ENCODE measurements around the gene CEP72. TPM values are rescaled to one million over a fixed set of nuclear protein-coding genes. Genes with fewer than 3 reads are reported as not detected.

Gene CEP72
- total RNA-seq, 2 donors from 2014 or later: 3.8 to 21.0 TPM

DNA sequence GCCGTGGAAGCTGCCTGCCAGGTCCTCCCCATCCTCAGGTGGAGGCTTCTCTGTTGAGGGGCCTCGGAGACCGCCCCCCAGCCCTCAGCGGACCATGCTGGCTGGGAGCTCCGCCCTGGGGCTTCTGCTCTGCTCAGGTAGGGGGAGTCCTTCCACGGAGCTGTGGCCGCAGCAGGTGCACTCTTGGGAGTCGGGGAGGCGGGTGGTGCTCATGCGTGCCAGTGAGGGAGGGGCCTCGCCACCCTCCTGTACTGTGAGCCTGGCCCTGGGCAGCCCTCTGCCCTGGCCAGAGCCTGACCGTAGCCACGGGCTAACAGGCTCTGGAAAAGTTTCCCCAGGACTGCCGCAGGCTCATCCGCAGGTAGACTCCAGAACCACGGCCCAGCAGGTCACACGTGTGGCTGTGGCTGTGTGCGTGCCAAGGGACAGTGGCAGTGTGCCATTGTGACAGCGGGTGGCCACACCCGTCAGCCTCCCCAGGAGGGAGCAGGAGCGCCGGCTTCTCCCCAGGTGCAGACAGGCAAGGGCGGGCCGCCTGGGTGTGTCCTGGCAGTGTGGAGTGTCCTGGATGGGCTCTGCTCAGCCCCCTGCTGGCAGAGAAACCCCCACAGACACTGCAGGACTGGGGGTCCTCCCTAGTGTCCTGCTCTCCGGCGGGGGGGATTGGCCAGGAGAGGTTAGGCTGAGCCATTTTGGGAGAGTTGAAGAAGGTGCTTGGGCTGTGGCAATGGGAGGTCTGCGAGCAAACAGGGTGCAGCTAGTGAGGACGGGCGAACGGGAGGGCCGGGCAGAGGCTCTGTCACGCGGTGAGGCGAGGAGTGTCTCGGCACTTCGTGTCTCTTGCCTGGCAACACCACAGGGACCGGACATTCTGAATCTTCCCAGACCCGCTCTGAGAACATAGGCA, 51.5 kb downstream of the CEP72 start:
- Histone ChIP-seq H3K4me1 (peaks cover 8% of the 10 kb centered on the region), H3K9me3 (no peaks in the 10 kb centered on the region), H3K9ac (ENCODE audit: low read depth in 2 of 2, low read length in 2 of 2) (peak overlapping the region in 1 of 2 donors; percentile 14), H3K27ac (no peak overlapping the region), H3K36me3 (no peaks in the 10 kb centered on the region), H3K4me3 (no peak overlapping the region), H3K27me3 (no peaks in the 10 kb centered on the region)
- TF ChIP-seq, protein P1, sequence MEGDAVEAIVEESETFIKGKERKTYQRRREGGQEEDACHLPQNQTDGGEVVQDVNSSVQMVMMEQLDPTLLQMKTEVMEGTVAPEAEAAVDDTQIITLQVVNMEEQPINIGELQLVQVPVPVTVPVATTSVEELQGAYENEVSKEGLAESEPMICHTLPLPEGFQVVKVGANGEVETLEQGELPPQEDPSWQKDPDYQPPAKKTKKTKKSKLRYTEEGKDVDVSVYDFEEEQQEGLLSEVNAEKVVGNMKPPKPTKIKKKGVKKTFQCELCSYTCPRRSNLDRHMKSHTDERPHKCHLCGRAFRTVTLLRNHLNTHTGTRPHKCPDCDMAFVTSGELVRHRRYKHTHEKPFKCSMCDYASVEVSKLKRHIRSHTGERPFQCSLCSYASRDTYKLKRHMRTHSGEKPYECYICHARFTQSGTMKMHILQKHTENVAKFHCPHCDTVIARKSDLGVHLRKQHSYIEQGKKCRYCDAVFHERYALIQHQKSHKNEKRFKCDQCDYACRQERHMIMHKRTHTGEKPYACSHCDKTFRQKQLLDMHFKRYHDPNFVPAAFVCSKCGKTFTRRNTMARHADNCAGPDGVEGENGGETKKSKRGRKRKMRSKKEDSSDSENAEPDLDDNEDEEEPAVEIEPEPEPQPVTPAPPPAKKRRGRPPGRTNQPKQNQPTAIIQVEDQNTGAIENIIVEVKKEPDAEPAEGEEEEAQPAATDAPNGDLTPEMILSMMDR (IDR thresholded peaks at IDR 0.05): no peak
- DNase-seq: peak; percentile 86
- intact Hi-C loops (cut with DNase I): no loop called here

DNA sequence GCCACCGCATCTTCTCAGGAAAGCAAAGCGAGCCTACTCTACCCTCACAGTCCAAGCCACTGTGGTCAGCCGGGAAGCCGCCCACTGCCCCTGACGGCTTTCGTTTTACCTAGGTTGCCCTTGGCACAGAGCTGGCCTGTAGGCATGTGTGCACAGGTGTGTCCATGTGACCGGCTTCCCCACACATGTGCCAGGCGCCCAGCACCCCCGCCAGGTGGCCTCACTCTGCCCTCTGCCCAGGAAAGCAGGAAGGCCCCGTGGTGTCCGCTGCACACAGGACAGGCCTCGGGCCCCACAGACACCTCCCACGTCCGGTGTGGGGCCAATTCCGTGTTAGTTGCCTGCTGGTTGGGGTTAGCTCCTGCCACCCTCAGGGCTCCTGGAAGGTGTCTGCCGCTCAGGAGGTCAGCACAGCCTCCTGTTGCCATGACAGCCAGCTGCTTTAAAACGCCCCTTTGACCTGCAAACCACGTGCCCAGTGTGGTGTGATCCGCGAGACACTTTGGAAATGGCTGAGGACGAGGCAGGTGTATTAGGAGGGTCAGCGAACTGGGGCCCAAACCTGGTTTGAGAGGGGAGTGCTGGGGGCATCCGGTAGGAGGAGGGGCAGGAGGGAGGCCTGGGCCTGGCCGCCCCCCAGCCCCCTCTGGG, 52.3 kb downstream of the CEP72 start:
- TF ChIP-seq, protein P1 (IDR thresholded peaks at IDR 0.05): no peak
- Histone ChIP-seq H3K36me3 (no peaks in the 10 kb centered on the region), H3K27me3 (no peaks in the 10 kb centered on the region), H3K4me1 (peaks cover 8% of the 10 kb centered on the region), H3K9me3 (no peaks in the 10 kb centered on the region), H3K4me3 (no peak overlapping the region), H3K27ac (no peak overlapping the region), H3K9ac (ENCODE audit: low read depth in 2 of 2, low read length in 2 of 2) (no peak overlapping the region)
- intact Hi-C loops (cut with DNase I): no loop called here
- DNase-seq: peak; percentile 49

GRCh38 chr5:664994-665360, 52.8 kb downstream of the CEP72 start:
- no peak for DNase-seq
- no peaks in the 10 kb centered on the region for H3K36me3 ChIP-seq
- no peaks in the 10 kb centered on the region for H3K9me3 ChIP-seq
- no peak overlapping the region for H3K4me3 ChIP-seq
- TF ChIP-seq, protein P1 (IDR thresholded peaks at IDR 0.05): no peak
- H3K9ac ChIP-seq (ENCODE audit: low read depth in 2 of 2, low read length in 2 of 2): no peak overlapping the region
- peaks cover 8% of the 10 kb centered on the region for H3K4me1 ChIP-seq
- no peak overlapping the region for H3K27ac ChIP-seq
- H3K27me3 ChIP-seq: no peaks in the 10 kb centered on the region
- intact Hi-C loops (cut with DNase I): no loop called here

- no peak overlapping the region for H3K27ac ChIP-seq
- no peaks in the 10 kb centered on the region for H3K9me3 ChIP-seq
- H3K9ac ChIP-seq (ENCODE audit: low read depth in 2 of 2, low read length in 2 of 2): no peak overlapping the region
- DNase-seq: no peak
- no peaks in the 10 kb centered on the region for H3K36me3 ChIP-seq
- H3K4me3 ChIP-seq: no peak overlapping the region
- H3K4me1 ChIP-seq: peaks cover 8% of the 10 kb centered on the region
- intact Hi-C loops (cut with DNase I): no loop called here
- TF ChIP-seq, protein P1 (IDR thresholded peaks at IDR 0.05): no peak
- no peaks in the 10 kb centered on the region for H3K27me3 ChIP-seq
Measured at GRCh38 chr5:665541-665955, 53.4 kb downstream of the CEP72 start.

- Histone ChIP-seq H3K9me3 (no peaks in the 10 kb centered on the region), H3K27me3 (no peaks in the 10 kb centered on the region), H3K4me1 (peaks cover 8% of the 10 kb centered on the region), H3K36me3 (no peaks in the 10 kb centered on the region), H3K27ac (no peak overlapping the region), H3K4me3 (no peak overlapping the region), H3K9ac (ENCODE audit: low read depth in 2 of 2, low read length in 2 of 2) (no peak overlapping the region)
- intact Hi-C loops (cut with DNase I): no loop called here
- TF ChIP-seq, protein P1 (IDR thresholded peaks at IDR 0.05): no peak
- no peak for DNase-seq
Measured at GRCh38 chr5:665956-666711, 54.0 kb downstream of the CEP72 start.
